ENCODE measurements around the gene ABAT. TPM values are rescaled to one million over a fixed set of nuclear protein-coding genes. Genes with fewer than 3 reads are reported as not detected.

ABAT gene
- total RNA-seq, 1 experiment from 2014 or later: 7.3 TPM

- H3K23ac ChIP-seq (ENCODE audit: insufficient read length, low read depth, low read length): no peak overlapping the region
- no peak overlapping the region for H3T11ph ChIP-seq (ENCODE audit: low read length)
- no peaks in the 10 kb centered on the region for H3K23me2 ChIP-seq (ENCODE audit: insufficient read length, low read depth, low read length, poor library complexity, severe bottlenecking)
- H4K20me1 ChIP-seq (ENCODE audit: control insufficient read depth, insufficient read depth, insufficient read length): no peaks in the 10 kb centered on the region
- no peak overlapping the region for H3K14ac ChIP-seq (ENCODE audit: insufficient read depth, low read length)
- Mint-ChIP-seq H3K4me3 (no peak overlapping the region), H3K9me3 (no peaks in the 10 kb centered on the region), H3K36me3 (ENCODE audit: insufficient read depth in 1 of 3, low read depth in 3 of 3) (peaks cover 4 to 5% (median 4%) of the 10 kb centered on the region in 3 experiments), H3K4me1 (peaks cover 0 to 5% of the 10 kb centered on the region in 2 experiments; a peak in 1 of 4 replicates), H3K27ac (no peak overlapping the region), H3K27me3 (ENCODE audit: low read depth) (no peaks in the 10 kb centered on the region; the same call in 1 of the 2 replicates)
- H3K27me3 ChIP-seq (ENCODE audit: insufficient read depth, low read length): no peaks in the 10 kb centered on the region
- H3K56ac ChIP-seq (ENCODE audit: insufficient read length, low read depth, low read length): no peak overlapping the region
- no peaks in the 10 kb centered on the region for H3K9me3 ChIP-seq (ENCODE audit: control insufficient read depth, low read depth, low read length)
- H2AK5ac ChIP-seq (ENCODE audit: insufficient read length, low read length): no peak overlapping the region
- no peak overlapping the region for H2BK15ac ChIP-seq (ENCODE audit: low read depth, low read length)
- H3K4ac ChIP-seq (ENCODE audit: low read depth, low read length): no peak overlapping the region
- WGBS (ENCODE audit: extremely low coverage, insufficient read length, low lambda C conversion rate): no CpG with 5 or more reads among the region's 12 CpGs
- no peaks in the 10 kb centered on the region for H3K79me2 ChIP-seq (ENCODE audit: insufficient read depth, low read length)
- H4K8ac ChIP-seq (replicated peaks; ENCODE audit: insufficient read length, low read depth, low read length): no peak overlapping the region
- H3K9ac ChIP-seq (ENCODE audit: extremely low read depth, insufficient read length, low read length): no peak overlapping the region
- no peaks in the 10 kb centered on the region for H3K4me1 ChIP-seq (ENCODE audit: insufficient read depth, low read length)
- H4K5ac ChIP-seq (ENCODE audit: insufficient read length, low read depth, low read length): no peak overlapping the region
- H2BK20ac ChIP-seq (ENCODE audit: low read depth, low read length, poor library complexity, severe bottlenecking): no peak overlapping the region
- no peak overlapping the region for H2BK5ac ChIP-seq (ENCODE audit: insufficient read length, low read length)
- H3K27ac ChIP-seq (ENCODE audit: insufficient read length, low read depth, low read length): no peak overlapping the region
- H2AFZ ChIP-seq (ENCODE audit: low read length): no peak overlapping the region
- H2BK120ac ChIP-seq (ENCODE audit: low read depth, low read length, poor library complexity, severe bottlenecking): no peak overlapping the region
- TF ChIP-seq, protein P1, sequence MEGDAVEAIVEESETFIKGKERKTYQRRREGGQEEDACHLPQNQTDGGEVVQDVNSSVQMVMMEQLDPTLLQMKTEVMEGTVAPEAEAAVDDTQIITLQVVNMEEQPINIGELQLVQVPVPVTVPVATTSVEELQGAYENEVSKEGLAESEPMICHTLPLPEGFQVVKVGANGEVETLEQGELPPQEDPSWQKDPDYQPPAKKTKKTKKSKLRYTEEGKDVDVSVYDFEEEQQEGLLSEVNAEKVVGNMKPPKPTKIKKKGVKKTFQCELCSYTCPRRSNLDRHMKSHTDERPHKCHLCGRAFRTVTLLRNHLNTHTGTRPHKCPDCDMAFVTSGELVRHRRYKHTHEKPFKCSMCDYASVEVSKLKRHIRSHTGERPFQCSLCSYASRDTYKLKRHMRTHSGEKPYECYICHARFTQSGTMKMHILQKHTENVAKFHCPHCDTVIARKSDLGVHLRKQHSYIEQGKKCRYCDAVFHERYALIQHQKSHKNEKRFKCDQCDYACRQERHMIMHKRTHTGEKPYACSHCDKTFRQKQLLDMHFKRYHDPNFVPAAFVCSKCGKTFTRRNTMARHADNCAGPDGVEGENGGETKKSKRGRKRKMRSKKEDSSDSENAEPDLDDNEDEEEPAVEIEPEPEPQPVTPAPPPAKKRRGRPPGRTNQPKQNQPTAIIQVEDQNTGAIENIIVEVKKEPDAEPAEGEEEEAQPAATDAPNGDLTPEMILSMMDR (conservative IDR thresholded peaks at IDR 0.05): no peak
- H4K91ac ChIP-seq (ENCODE audit: insufficient read length, low read depth, low read length): no peak overlapping the region
- H2BK12ac ChIP-seq (ENCODE audit: insufficient read length, low read depth, low read length): no peak overlapping the region
- no peaks in the 10 kb centered on the region for H3K79me1 ChIP-seq (ENCODE audit: insufficient read depth, low read depth, low read length, poor library complexity, severe bottlenecking)
- H3K18ac ChIP-seq (ENCODE audit: insufficient read length, low read depth, low read length): no peak overlapping the region
- H3K4me2 ChIP-seq (ENCODE audit: insufficient read depth, insufficient read length, low read length): no peak overlapping the region
- DNase-seq: peak; percentile 45
These were observed 101.7 kb downstream of the ABAT start for GRCh38 chr16:8776129-8776584.
